K562 (cell line): ENCODE measurements around the gene LMTK2. TPM values are rescaled to one million over a fixed set of nuclear protein-coding genes. Genes with fewer than 3 reads are reported as not detected.
A peak's percentile ranks its signal among the peaks of the same experiment; 100 is the strongest.

Experiments used
- ADNP ChIP-seq: fragments of 200-800 bp; sonication (Bioruptor generic); IDR thresholded peaks from 2 replicates; pipeline ENCODE4 v1.6.1; 2016; ENCODE audit warnings: missing genetic modification characterization, missing compliant biosample characterization
- E2F3 ChIP-seq: fragments of 250-450 bp; sonication (Bioruptor Pico); IDR thresholded peaks from 2 replicates; pipeline ENCODE4 v1.4.0; 2020; ENCODE audit warnings: mild to moderate bottlenecking
- ELK1 ChIP-seq: sonication (generic); formaldehyde crosslinking; IDR thresholded peaks from 2 replicates; pipeline ENCODE4 v1.8.1; 2022; ENCODE audit warnings: missing genetic modification reagents
- ESRRA ChIP-seq: fragments of 450-650 bp; IDR thresholded peaks from 2 replicates; pipeline ENCODE4 v1.6.1; 2014; ENCODE audit warnings: low read depth, mild to moderate bottlenecking, moderate library complexity, borderline replicate concordance
- HDAC6 ChIP-seq: IDR thresholded peaks from 2 replicates; pipeline ENCODE4 v1.6.1; 2012; ENCODE audit warnings: low read depth, mild to moderate bottlenecking, control low read depth, inconsistent platforms, low read length, moderate library complexity
- HNRNPLL ChIP-seq: fragments of 200-400 bp; formaldehyde crosslinking; IDR thresholded peaks from 2 replicates; pipeline ENCODE4 v1.6.1; 2017; ENCODE audit warnings: low read length, low read depth, mild to moderate bottlenecking; ENCODE audit not compliant: poor library complexity, severe bottlenecking
- MAFK ChIP-seq: IDR thresholded peaks from 2 replicates; pipeline ENCODE4 v1.6.1; 2011; ENCODE audit warnings: low read length, improper control_type of control experiment
- MCM5 ChIP-seq: fragments of 450-650 bp; IDR thresholded peaks from 2 replicates; pipeline ENCODE4 v1.6.1; 2016; ENCODE audit warnings: low read depth
- MLLT1 ChIP-seq, 2 experiments: fragments of 450-650 bp; IDR thresholded peaks; 2 replicates each; pipeline ENCODE4 v1.6.1; 2016
- MXI1 ChIP-seq: IDR thresholded peaks from 2 replicates; pipeline ENCODE4 v1.6.1; 2011; ENCODE audit warnings: low read depth, mild to moderate bottlenecking, improper control_type of control experiment, low read length
- NCOR1 ChIP-seq: fragments of 450-650 bp; IDR thresholded peaks from 2 replicates; pipeline ENCODE4 v1.6.1; 2016; ENCODE audit warnings: mild to moderate bottlenecking, moderate library complexity
- OTX1 ChIP-seq: fragments of 450-650 bp; formaldehyde crosslinking; IDR thresholded peaks from 2 replicates; pipeline ENCODE4 v1.4.0; 2022; ENCODE audit warnings: mild to moderate bottlenecking
- POLR3G ChIP-seq: IDR thresholded peaks from 2 replicates; pipeline ENCODE4 v1.6.1; 2011; ENCODE audit not compliant: insufficient read length, insufficient replicate concordance; ENCODE audit errors: extremely low read depth
- RBM34 ChIP-seq: fragments of 200-400 bp; formaldehyde crosslinking; IDR thresholded peaks from 2 replicates; pipeline ENCODE4 v1.6.1; 2018; ENCODE audit warnings: low read length, borderline replicate concordance; ENCODE audit not compliant: insufficient read depth
- STAT5A ChIP-seq: IDR thresholded peaks from 2 replicates; pipeline ENCODE4 v1.6.1; 2012; ENCODE audit warnings: low read length, inconsistent platforms, borderline replicate concordance
- SUPT5H ChIP-seq: fragments of 450-650 bp; IDR thresholded peaks from 2 replicates; pipeline ENCODE4 v1.6.1; 2016
- TBL1XR1 ChIP-seq, 2 experiments: IDR thresholded peaks; 2 replicates each; pipeline ENCODE4 v1.6.1; 2012; ENCODE audit warnings: improper control_type of control experiment in 2 of 2, low read length in 2 of 2, mild to moderate bottlenecking in 1 of 2
- U2AF2 ChIP-seq: fragments of 200-400 bp; formaldehyde crosslinking; optimal IDR thresholded peaks from 2 replicates; pipeline ENCODE3; 2017; ENCODE audit warnings: low read depth, mild to moderate bottlenecking, low read length
- ZKSCAN8 ChIP-seq: fragments of 200-800 bp; sonication (Bioruptor generic); IDR thresholded peaks from 2 replicates; pipeline ENCODE4 v1.6.1; 2016; ENCODE audit warnings: missing genetic modification characterization, missing compliant biosample characterization
- ZNF12 ChIP-seq: sonication (generic); formaldehyde crosslinking; IDR thresholded peaks from 2 replicates; pipeline ENCODE4 v1.4.0; 2020; ENCODE audit warnings: mild to moderate bottlenecking, missing genetic modification reagents
- ZNF274 ChIP-seq: IDR thresholded peaks from 2 replicates; pipeline ENCODE4 v1.6.1; 2011; ENCODE audit warnings: low read depth, mild to moderate bottlenecking, low read length, moderate library complexity, borderline replicate concordance
- ZNF3 ChIP-seq: fragments of 250-450 bp; sonication (Bioruptor Pico); IDR thresholded peaks from 2 replicates; pipeline ENCODE4 v1.5.0; 2021; ENCODE audit warnings: mild to moderate bottlenecking, moderate library complexity
- ZNF707 ChIP-seq: fragments of 250-450 bp; sonication (Bioruptor Pico); conservative IDR thresholded peaks from 2 replicates; pipeline ENCODE4 v1.8.0; 2022; ENCODE audit warnings: inconsistent platforms, mild to moderate bottlenecking, moderate library complexity
- polyA plus RNA-seq, 8 experiments: library from polyadenylated mRNA; depleted of rRNA in 4 of 8; stranded (reverse) in 5 of 8; unstranded in 3 of 8; fragments of >200 nt; fragmentation: Nextera tagmentation in 2 of 8; fragmentation: Illumina TruSeq in 1 of 8; extraction: Ambion mirVana in 2 of 8; extraction: Trizol in 1 of 8; gene quantifications; 2 replicates each; pipeline versions ENCODE4 v1.2.1 to v1.2.3, GENCODE V29; 2011 to 2014; ENCODE audit warnings: inconsistent platforms in 1 of 8, missing spikeins in 1 of 8
- total RNA-seq, 7 experiments: library from RNA; depleted of rRNA in 6 of 7; stranded (reverse); fragments of >200 nt in 6 of 7; fragmentation: Illumina TruSeq in 2 of 7; extraction: Trizol in 2 of 7; gene quantifications; 2 replicates each; pipeline versions ENCODE4 v1.2.1 to v1.2.3, GENCODE V29; 2011 to 2021; ENCODE audit warnings: low replicate concordance in 1 of 7
- TF ChIP-seq, protein P1 (sequence below): fragments of 450-650 bp; IDR thresholded peaks from 2 replicates; pipeline ENCODE4 v1.7.1; 2018; ENCODE audit warnings: mild to moderate bottlenecking, low read depth; ENCODE audit not compliant: partially characterized antibody
- TF ChIP-seq, protein P2 (sequence below): fragments of 250-450 bp; sonication (Bioruptor Pico); IDR thresholded peaks from 2 replicates; pipeline ENCODE4 v1.8.0; 2021; ENCODE audit warnings: moderate library complexity, mild to moderate bottlenecking, inconsistent platforms

The LMTK2 gene
- total and polyA plus RNA-seq, 9 of the 15 experiments (the other 6 are each of a cell fraction or from before 2014, with no cell fraction given), result 0.78 to 16.4 (median 6.3) TPM

DNA sequence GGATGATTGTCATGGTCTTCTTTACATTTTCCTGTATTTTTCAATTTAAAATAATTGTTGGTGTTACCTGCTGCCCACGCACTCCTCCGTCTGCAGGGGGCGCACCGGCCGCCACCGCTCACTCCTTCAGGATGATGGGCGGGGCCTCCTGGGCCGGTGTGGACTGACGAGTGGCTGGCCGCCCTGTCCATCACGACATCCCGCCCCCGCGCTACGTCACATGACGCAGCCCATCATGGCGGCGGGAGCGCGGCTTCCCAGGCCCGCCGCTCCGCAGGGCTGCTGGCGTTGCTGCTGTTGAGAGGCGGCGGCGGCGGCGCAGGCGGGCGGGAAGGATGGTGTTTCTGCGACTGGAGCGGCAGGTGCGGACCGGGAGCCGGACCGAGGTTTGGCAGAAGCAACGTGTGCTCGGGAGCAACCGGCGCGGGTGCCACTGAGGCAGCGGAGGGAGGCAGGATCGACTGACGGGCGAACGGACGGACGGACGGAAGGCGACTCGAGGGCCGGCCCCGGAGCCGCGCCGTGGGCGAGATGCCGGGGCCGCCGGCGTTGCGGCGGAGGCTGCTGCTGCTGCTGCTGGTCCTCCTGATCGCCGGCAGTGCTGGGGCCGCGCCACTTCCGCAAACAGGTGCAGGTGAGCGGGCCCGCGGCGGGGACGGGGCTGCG, at the start of gene LMTK2 (continued):
- TF ChIP-seq ELK1 (CRISPR knock-in tag), result no peak
- TF ChIP-seq HDAC6, result no peak
- TF ChIP-seq OTX1 (CRISPR knock-in tag), result no peak
- no peak for TF ChIP-seq ZNF3 (CRISPR knock-in tag)
- no peak; the same call in 1 of the 2 replicates for TF ChIP-seq MXI1
- 0 out of 4 replicates have a peak, but pooled peaks of 1 of the 2 experiments have one; percentile 1 for TF ChIP-seq MLLT1 (IDR thresholded peaks at IDR 0.05)
- TF ChIP-seq U2AF2, result no peak
- TF ChIP-seq HNRNPLL, result peak; percentile 60
- TF ChIP-seq SUPT5H, result peak; percentile 98
- TF ChIP-seq RBM34, result 0 out of 2 replicates have a peak, but pooled peaks have one; percentile 65
- no peak for TF ChIP-seq ADNP
- peak; percentile 58 for TF ChIP-seq ESRRA
- no peak for TF ChIP-seq POLR3G
- TF ChIP-seq ZNF12 (CRISPR knock-in tag), result no peak
- TF ChIP-seq, protein P1, sequence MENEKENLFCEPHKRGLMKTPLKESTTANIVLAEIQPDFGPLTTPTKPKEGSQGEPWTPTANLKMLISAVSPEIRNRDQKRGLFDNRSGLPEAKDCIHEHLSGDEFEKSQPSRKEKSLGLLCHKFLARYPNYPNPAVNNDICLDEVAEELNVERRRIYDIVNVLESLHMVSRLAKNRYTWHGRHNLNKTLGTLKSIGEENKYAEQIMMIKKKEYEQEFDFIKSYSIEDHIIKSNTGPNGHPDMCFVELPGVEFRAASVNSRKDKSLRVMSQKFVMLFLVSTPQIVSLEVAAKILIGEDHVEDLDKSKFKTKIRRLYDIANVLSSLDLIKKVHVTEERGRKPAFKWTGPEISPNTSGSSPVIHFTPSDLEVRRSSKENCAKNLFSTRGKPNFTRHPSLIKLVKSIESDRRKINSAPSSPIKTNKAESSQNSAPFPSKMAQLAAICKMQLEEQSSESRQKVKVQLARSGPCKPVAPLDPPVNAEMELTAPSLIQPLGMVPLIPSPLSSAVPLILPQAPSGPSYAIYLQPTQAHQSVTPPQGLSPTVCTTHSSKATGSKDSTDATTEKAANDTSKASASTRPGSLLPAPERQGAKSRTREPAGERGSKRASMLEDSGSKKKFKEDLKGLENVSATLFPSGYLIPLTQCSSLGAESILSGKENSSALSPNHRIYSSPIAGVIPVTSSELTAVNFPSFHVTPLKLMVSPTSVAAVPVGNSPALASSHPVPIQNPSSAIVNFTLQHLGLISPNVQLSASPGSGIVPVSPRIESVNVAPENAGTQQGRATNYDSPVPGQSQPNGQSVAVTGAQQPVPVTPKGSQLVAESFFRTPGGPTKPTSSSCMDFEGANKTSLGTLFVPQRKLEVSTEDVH, result peak; percentile 65
- TF ChIP-seq ZNF274, result no peak
- TF ChIP-seq NCOR1, result no peak
- TF ChIP-seq MAFK, result 0 out of 2 replicates have a peak, but pooled peaks have one; percentile 22
- no peak for TF ChIP-seq ZNF707 (CRISPR knock-in tag)
- TF ChIP-seq ZKSCAN8 (CRISPR knock-in tag), result no peak
- no peak for TF ChIP-seq MCM5
- TF ChIP-seq TBL1XR1 (IDR thresholded peaks at IDR 0.05; ENCODE audit: low read length in 2 of 2), result peak in 1 of 2 experiments; percentile 60; a peak in 1 of 4 replicates
- no peak; the same call in 1 of the 2 replicates for TF ChIP-seq E2F3 (CRISPR knock-in tag)
- TF ChIP-seq, protein P2, sequence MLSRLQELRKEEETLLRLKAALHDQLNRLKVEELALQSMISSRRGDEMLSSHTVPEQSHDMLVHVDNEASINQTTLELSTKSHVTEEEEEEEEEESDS, result no peak
- TF ChIP-seq STAT5A, result no peak
